Mucosa of descending colon (tissue), 3 donors: Measurements from ENCODE around the gene UNCX. TPM values are rescaled to one million over a fixed set of nuclear protein-coding genes. Genes with fewer than 3 reads are reported as not detected.

Experiments used
- ATAC-seq: fragments of 200-7000 bp; cut with Tn5 transposase; one replicate; pipeline ENCODE4 v1.9.1; 2020; ENCODE audit warnings: mild to moderate bottlenecking, moderate library complexity
- DNase-seq, 3 donors: peaks; one replicate each; pipeline ENCODE4 v3.0.0-alpha.2; 2020
- H3K36me3 ChIP-seq: fragments of 200-600 bp; one replicate; pipeline ENCODE4 v1.8.0; 2021; ENCODE audit warnings: low read depth, mild to moderate bottlenecking
- H3K4me1 ChIP-seq: fragments of 200-600 bp; one replicate; pipeline ENCODE4 v1.8.0; 2021; ENCODE audit warnings: low read depth, mild to moderate bottlenecking
- H3K4me3 ChIP-seq: fragments of 200-600 bp; one replicate; pipeline ENCODE4 v1.8.0; 2021; ENCODE audit warnings: mild to moderate bottlenecking
- H3K9me3 ChIP-seq: fragments of 200-600 bp; one replicate; pipeline ENCODE4 v1.8.0; 2021; ENCODE audit warnings: mild to moderate bottlenecking
- CTCF ChIP-seq: fragments of 200-600 bp; IDR thresholded peaks from one replicate; pipeline ENCODE4 v1.8.0; 2022; ENCODE audit warnings: antibody characterized with exemption, mild to moderate bottlenecking
- intact Hi-C, 2 donors: fragments of 100-400 bp; cut with DNase I in 1 of 2; cut with micrococcal nuclease in 1 of 2; formaldehyde crosslinking; loops; one replicate each; pipeline versions ENCODE4 v1.11.0 to v1.11.1; 2022; cut with DNase I, micrococcal nuclease
- total RNA-seq, 3 donors: library from RNA; stranded (reverse); fragmentation: NEBNext Ultra II Directional in 2 of 3; extraction: Animal tissue kit (Norgen Biotek cat#: 25700) in 2 of 3; gene quantifications; one replicate each; pipeline versions ENCODE4 v1.2.1 to v1.2.4, GENCODE V29; 2021 to 2023
- donor health status: DM: no; HTN: no; CAD: no; lungs with moderate emphysema.
- donor health status: DM: no; HTN: no; CAD: no.
- donor health status: DM: no; HTN: yes; CAD: no.

UNCX gene
- total RNA-seq, 3 donors from 2014 or later, result not detected

- intact Hi-C loops, result no loop called here
- Histone ChIP-seq H3K9me3 (no peaks in the 10 kb centered on the region), H3K4me1 (no peaks in the 10 kb centered on the region), H3K4me3 (no peak overlapping the region), H3K36me3 (no peaks in the 10 kb centered on the region)
- no peak for DNase-seq
- no peak for ATAC-seq
- no peak for TF ChIP-seq CTCF
Observed at GRCh38 chr7:1243290-1243963, 10.8 kb downstream of the UNCX start.

- no peak for ATAC-seq
Observed at GRCh38 chr7:1243964-1244416, 11.3 kb downstream of the UNCX start.

GRCh38 chr7:1244700-1245523 lies 12.2 kb downstream of the UNCX start:
- intact Hi-C loops, result no loop called here
- H3K9me3 ChIP-seq, result no peaks in the 10 kb centered on the region
- H3K4me3 ChIP-seq, result no peak overlapping the region
- peak in 1 of 3 donors; percentile 14 for DNase-seq
- TF ChIP-seq CTCF, result no peak
- no peaks in the 10 kb centered on the region for H3K4me1 ChIP-seq
- no peak for ATAC-seq
- no peaks in the 10 kb centered on the region for H3K36me3 ChIP-seq

More at GRCh38 chr7:1243964-1244416, 11.3 kb downstream of the UNCX start:
- H3K36me3 ChIP-seq, result no peaks in the 10 kb centered on the region
- intact Hi-C loops, result no loop called here
- H3K4me3 ChIP-seq, result no peak overlapping the region
- no peak for TF ChIP-seq CTCF
- no peak for DNase-seq
- no peaks in the 10 kb centered on the region for H3K4me1 ChIP-seq
- H3K9me3 ChIP-seq, result no peaks in the 10 kb centered on the region

GRCh38 chr7:1245524-1246050 lies 12.9 kb downstream of the UNCX start:
- DNase-seq (no peak), ATAC-seq (no peak)
- Histone ChIP-seq H3K9me3 (no peaks in the 10 kb centered on the region), H3K4me3 (no peak overlapping the region), H3K36me3 (no peaks in the 10 kb centered on the region), H3K4me1 (no peaks in the 10 kb centered on the region)
- intact Hi-C loops, result no loop called here
- no peak for TF ChIP-seq CTCF

GRCh38 chr7:1246160-1246870 lies 13.6 kb downstream of the UNCX start:
- intact Hi-C loops, result no loop called here
- DNase-seq, result no peak
- no peak for ATAC-seq
- Histone ChIP-seq H3K9me3 (no peaks in the 10 kb centered on the region), H3K4me1 (no peaks in the 10 kb centered on the region), H3K4me3 (no peak overlapping the region), H3K36me3 (no peaks in the 10 kb centered on the region)
- TF ChIP-seq CTCF, result no peak
